22Rv1 (cell line): ENCODE measurements around the gene RFESD.

ENCODE experiments used
- H3K27ac ChIP-seq: fragments of 450-650 bp; 2 replicates; pipeline ENCODE4 v1.5.1; 2017
- CTCF ChIP-seq: fragments of 450-650 bp; IDR thresholded peaks from 2 replicates; pipeline ENCODE4 v1.5.1; 2017; ENCODE audit warnings: mild to moderate bottlenecking
- ZFX ChIP-seq: fragments of 450-650 bp; IDR thresholded peaks from 2 replicates; pipeline ENCODE4 v1.6.1; 2017; ENCODE audit warnings: antibody characterized with exemption, borderline replicate concordance

The RFESD gene

GRCh38 chr5:95611396-95611795 is 35.2 kb upstream of the RFESD start:
- no peak overlapping the region for H3K27ac ChIP-seq
- no peak for TF ChIP-seq CTCF
- no peak for TF ChIP-seq ZFX

GRCh38 chr5:95613514-95613913 is 33.1 kb upstream of the RFESD start:
- TF ChIP-seq ZFX (no peak), CTCF (no peak)
- H3K27ac ChIP-seq, result no peak overlapping the region

- no peak overlapping the region for H3K27ac ChIP-seq
- no peak for TF ChIP-seq CTCF
- no peak for TF ChIP-seq ZFX
These were observed 31.5 kb upstream of the RFESD start for GRCh38 chr5:95615164-95615467.

GRCh38 chr5:95617057-95617456 is 29.5 kb upstream of the RFESD start:
- no peak overlapping the region for H3K27ac ChIP-seq
- TF ChIP-seq CTCF (no peak), ZFX (no peak)

- H3K27ac ChIP-seq, result no peak overlapping the region
- no peak for TF ChIP-seq ZFX
- no peak for TF ChIP-seq CTCF
These were observed 27.5 kb upstream of the RFESD start for GRCh38 chr5:95619096-95619495.

GRCh38 chr5:95619514-95620029 is 27.0 kb upstream of the RFESD start:
- no peak overlapping the region for H3K27ac ChIP-seq
- TF ChIP-seq ZFX (no peak), CTCF (no peak)

GRCh38 chr5:95620030-95620869 is 26.3 kb upstream of the RFESD start, which contains the start of gene GPR150:
Gene GPR150, plus strand, starts transcription at chr5:95620087. Its CDS starts 189 bp downstream, at chr5:95620276.
- no peak within 1 kb of the TSS for H3K27ac ChIP-seq
- TF ChIP-seq ZFX (no peak), CTCF (peak; percentile 20; the same call in 1 of the 2 replicates)
